HUES48 (cell line): Measurements from ENCODE around the gene LRRC8A.

ENCODE experiments used
- H3K27ac ChIP-seq: one replicate; pipeline ENCODE4 v1.7.0; 2013; ENCODE audit warnings: low read depth, low read length, inconsistent platforms
- H3K27me3 ChIP-seq: 2 replicates; pipeline ENCODE4 v1.6.1; 2013; ENCODE audit warnings: mild to moderate bottlenecking, low read length; ENCODE audit not compliant: control insufficient read depth, insufficient read depth
- H3K36me3 ChIP-seq: 2 replicates; pipeline ENCODE4 v1.6.1; 2013; ENCODE audit warnings: low read length; ENCODE audit not compliant: control insufficient read depth, insufficient read depth
- H3K4me1 ChIP-seq: 2 replicates; pipeline ENCODE4 v1.6.1; 2013; ENCODE audit warnings: mild to moderate bottlenecking, low read length; ENCODE audit not compliant: control insufficient read depth, insufficient read depth
- H3K4me3 ChIP-seq: 2 replicates; pipeline ENCODE4 v1.5.1; 2013; ENCODE audit warnings: mild to moderate bottlenecking, low read depth, low read length
- H3K9ac ChIP-seq: 2 replicates; pipeline ENCODE4 v1.6.1; 2013; ENCODE audit warnings: mild to moderate bottlenecking, low read depth, low read length, moderate library complexity
- H3K9me3 ChIP-seq: 2 replicates; pipeline ENCODE4 v1.6.1; 2013; ENCODE audit warnings: low read length; ENCODE audit not compliant: control insufficient read depth, insufficient read depth

LRRC8A gene

GRCh38 chr9:128913048-128913900 is 31.3 kb downstream of the LRRC8A start:
- peaks cover 65% of the 10 kb centered on the region for H3K36me3 ChIP-seq
- H3K27ac ChIP-seq: peak overlapping the region; percentile 75
- H3K27me3 ChIP-seq: no peaks in the 10 kb centered on the region
- H3K9ac ChIP-seq: no peak overlapping the region
- no peaks in the 10 kb centered on the region for H3K9me3 ChIP-seq
- H3K4me3 ChIP-seq: no peak overlapping the region
- peaks cover 18% of the 10 kb centered on the region for H3K4me1 ChIP-seq

GRCh38 chr9:128913995-128914772 is 32.3 kb downstream of the LRRC8A start:
- H3K36me3 ChIP-seq: peaks cover 61% of the 10 kb centered on the region
- H3K27me3 ChIP-seq: no peaks in the 10 kb centered on the region
- H3K4me1 ChIP-seq: peaks cover 18% of the 10 kb centered on the region
- no peaks in the 10 kb centered on the region for H3K9me3 ChIP-seq
- no peak overlapping the region for H3K27ac ChIP-seq
- H3K9ac ChIP-seq: no peak overlapping the region
- no peak overlapping the region for H3K4me3 ChIP-seq

GRCh38 chr9:128916204-128916603 is 34.3 kb downstream of the LRRC8A start:
- Histone ChIP-seq H3K9me3 (no peaks in the 10 kb centered on the region), H3K9ac (no peak overlapping the region), H3K4me1 (peaks cover 15% of the 10 kb centered on the region), H3K27me3 (no peaks in the 10 kb centered on the region), H3K27ac (no peak overlapping the region), H3K4me3 (no peak overlapping the region), H3K36me3 (peaks cover 41% of the 10 kb centered on the region)

GRCh38 chr9:128916745-128917144 is 34.8 kb downstream of the LRRC8A start:
- H3K4me3 ChIP-seq: no peak overlapping the region
- peaks cover 14% of the 10 kb centered on the region for H3K4me1 ChIP-seq
- H3K9ac ChIP-seq: no peak overlapping the region
- no peaks in the 10 kb centered on the region for H3K27me3 ChIP-seq
- H3K9me3 ChIP-seq: no peaks in the 10 kb centered on the region
- H3K27ac ChIP-seq: no peak overlapping the region
- H3K36me3 ChIP-seq: peaks cover 40% of the 10 kb centered on the region

GRCh38 chr9:128917151-128917849 is 35.4 kb downstream of the LRRC8A start:
- peaks cover 11% of the 10 kb centered on the region for H3K4me1 ChIP-seq
- H3K27me3 ChIP-seq: no peaks in the 10 kb centered on the region
- no peaks in the 10 kb centered on the region for H3K9me3 ChIP-seq
- no peak overlapping the region for H3K4me3 ChIP-seq
- H3K9ac ChIP-seq: no peak overlapping the region
- peaks cover 40% of the 10 kb centered on the region for H3K36me3 ChIP-seq
- no peak overlapping the region for H3K27ac ChIP-seq

- H3K9ac ChIP-seq: no peak overlapping the region
- H3K27me3 ChIP-seq: no peaks in the 10 kb centered on the region
- no peak overlapping the region for H3K4me3 ChIP-seq
- peaks cover 7% of the 10 kb centered on the region; the same call in 1 of the 2 replicates for H3K4me1 ChIP-seq
- no peaks in the 10 kb centered on the region for H3K9me3 ChIP-seq
- H3K27ac ChIP-seq: no peak overlapping the region
- peaks cover 40% of the 10 kb centered on the region for H3K36me3 ChIP-seq
Measured at GRCh38 chr9:128918921-128919320, 37.0 kb downstream of the LRRC8A start.

GRCh38 chr9:128919402-128920089 is 37.6 kb downstream of the LRRC8A start:
- no peak overlapping the region for H3K9ac ChIP-seq
- no peaks in the 10 kb centered on the region for H3K9me3 ChIP-seq
- no peak overlapping the region for H3K27ac ChIP-seq
- peaks cover 7% of the 10 kb centered on the region; the same call in 1 of the 2 replicates for H3K4me1 ChIP-seq
- H3K36me3 ChIP-seq: peaks cover 37% of the 10 kb centered on the region
- no peaks in the 10 kb centered on the region for H3K27me3 ChIP-seq
- H3K4me3 ChIP-seq: no peak overlapping the region

GRCh38 chr9:128920381-128921058 is 38.6 kb downstream of the LRRC8A start, which contains the start of gene PHYHD1:
Gene PHYHD1 (plus strand): TSS chr9:128920982. CDS start chr9:128922324, 1,342 bp downstream.
- peak within 1 kb of the TSS; percentile 69; the same call in 1 of the 2 replicates for H3K4me3 ChIP-seq
- H3K9me3 ChIP-seq: no peaks in the 10 kb centered on the region
- H3K36me3 ChIP-seq: peaks cover 30% of the 10 kb centered on the region
- 0 out of 2 replicates have a peak within 1 kb of the TSS, but pooled peaks have one; percentile 5 for H3K9ac ChIP-seq
- H3K27ac ChIP-seq: peak within 1 kb of the TSS; percentile 89
- no peaks in the 10 kb centered on the region for H3K27me3 ChIP-seq
- peaks cover 7% of the 10 kb centered on the region; the same call in 1 of the 2 replicates for H3K4me1 ChIP-seq

GRCh38 chr9:128921881-128922763 is 40.2 kb downstream of the LRRC8A start:
- 0 out of 2 replicates have a peak overlapping the region, but pooled peaks have one; percentile 46 for H3K9ac ChIP-seq

More at GRCh38 chr9:128921881-128922763, 40.2 kb downstream of the LRRC8A start:
- Histone ChIP-seq H3K4me3 (peak overlapping the region; percentile 69), H3K9me3 (no peaks in the 10 kb centered on the region), H3K27ac (peak overlapping the region; percentile 89), H3K4me1 (peaks cover 7% of the 10 kb centered on the region; the same call in 1 of the 2 replicates), H3K36me3 (peaks cover 15% of the 10 kb centered on the region), H3K27me3 (no peaks in the 10 kb centered on the region)
